Ascending aorta (tissue), 2 donors: ENCODE data around the gene ATP1A3. TPM values are rescaled to one million over a fixed set of nuclear protein-coding genes. Genes with fewer than 3 reads are reported as not detected.
"Not testable (repeated sequence)": the region's sequence is repeated elsewhere in the genome, so short reads cannot be mapped to it uniquely, and the experiment has no call there.

Source experiments
- DNase-seq, 2 donors: peaks; one replicate each; pipeline ENCODE4 v3.0.0-alpha.2; 2019; ENCODE audit warnings: low spot score in 2 of 2
- H3K27ac ChIP-seq, 2 donors: fragments of 200-600 bp; sonication (generic); one replicate each; pipeline ENCODE4 v1.5.1; 2016 to 2017; ENCODE audit warnings: mild to moderate bottlenecking in 1 of 2
- H3K27me3 ChIP-seq: fragments of 200-600 bp; sonication (generic); one replicate; pipeline ENCODE4 v1.5.1; 2017
- H3K36me3 ChIP-seq, 2 donors: fragments of 200-600 bp; sonication (generic); one replicate each; pipeline ENCODE4 v1.5.1; 2016
- H3K4me1 ChIP-seq, 2 donors: fragments of 200-600 bp; sonication (generic); one replicate each; pipeline ENCODE4 v1.5.1; 2016 to 2017; ENCODE audit warnings: mild to moderate bottlenecking in 1 of 2
- H3K4me3 ChIP-seq, 2 donors: fragments of 200-600 bp; sonication (generic); one replicate each; pipeline ENCODE4 v1.5.1; 2016 to 2017; ENCODE audit warnings: mild to moderate bottlenecking in 1 of 2
- H3K9me3 ChIP-seq, 2 donors: fragments of 200-600 bp; sonication (generic); one replicate each; pipeline ENCODE4 v1.5.1; 2016
- CTCF ChIP-seq, 3 experiments: fragments of 200-600 bp in 2 of 3; fragments of 450-650 bp in 1 of 3; sonication (generic) in 2 of 3; IDR thresholded peaks; one replicate each; pipeline ENCODE4 v1.5.1; 2016 to 2019; ENCODE audit warnings: antibody characterized with exemption in 3 of 3, mild to moderate bottlenecking in 1 of 3, moderate library complexity in 1 of 3
- intact Hi-C: fragments of 100-400 bp; cut with DNase I; formaldehyde crosslinking; loops from one replicate; pipeline ENCODE4 v1.15.1; 2023
- total RNA-seq: library from RNA; depleted of rRNA; stranded (reverse); fragments of >200 nt; gene quantifications from one replicate; pipeline ENCODE4 v1.1.0, GENCODE V29; 2016

ATP1A3 gene
- total RNA-seq, 1 donor from 2014 or later: 1.1 TPM

DNA sequence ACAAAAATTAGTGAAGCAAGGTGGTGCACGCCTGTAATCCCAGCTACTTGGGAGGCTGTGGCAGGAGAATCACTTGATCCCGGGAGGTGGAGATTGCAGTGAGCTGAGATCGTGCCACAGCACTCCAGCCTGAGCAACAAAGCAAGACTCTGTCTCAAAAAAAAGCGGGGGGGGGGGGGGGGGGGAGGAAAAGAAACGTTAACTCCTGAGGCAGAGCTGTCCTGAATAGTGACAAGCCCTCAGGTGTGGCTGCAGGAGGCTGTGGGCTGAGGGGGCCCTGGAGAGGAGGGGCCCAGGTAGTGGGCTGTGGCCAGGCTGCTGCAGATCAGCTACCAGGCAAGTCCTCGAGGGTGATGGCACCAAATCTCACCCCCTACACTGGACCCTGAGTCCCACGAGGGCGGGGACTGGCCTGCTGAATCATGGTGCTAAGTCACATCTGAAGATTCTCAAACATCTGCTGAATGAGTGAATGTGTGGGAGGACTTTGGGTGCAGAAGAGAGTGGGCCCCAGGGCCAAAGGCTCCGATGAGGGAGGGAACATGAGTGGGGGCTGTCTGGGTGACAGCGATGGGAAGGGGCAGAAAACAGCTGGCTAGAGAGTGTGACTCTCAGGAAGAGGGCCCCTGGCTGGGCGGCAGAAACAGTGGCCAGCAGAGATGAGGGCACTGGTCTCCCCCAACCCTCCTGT, 24.6 kb upstream of the ATP1A3 start:
- H3K27me3 ChIP-seq: no peaks in the 10 kb centered on the region
- intact Hi-C loops: no loop called here
- H3K4me3 ChIP-seq: no peak overlapping the region
- DNase-seq: no peak
- peaks cover 8 to 28% of the 10 kb centered on the region in 2 donors for H3K36me3 ChIP-seq
- H3K4me1 ChIP-seq: no peaks in the 10 kb centered on the region
- no peak for TF ChIP-seq CTCF (IDR thresholded peaks at IDR 0.05)
- no peaks in the 10 kb centered on the region for H3K9me3 ChIP-seq
- H3K27ac ChIP-seq: no peak overlapping the region

- TF ChIP-seq CTCF (IDR thresholded peaks at IDR 0.05): no peak
- Histone ChIP-seq H3K4me3 (no peak overlapping the region), H3K4me1 (no peaks in the 10 kb centered on the region), H3K9me3 (no peaks in the 10 kb centered on the region), H3K27ac (no peak overlapping the region), H3K27me3 (no peaks in the 10 kb centered on the region), H3K36me3 (peaks cover 8 to 22% of the 10 kb centered on the region in 2 donors)
- intact Hi-C loops: no loop called here
- DNase-seq: no peak
Measured at GRCh38 chr19:42017040-42017439, 23.0 kb upstream of the ATP1A3 start.

GRCh38 chr19:42012747-42013146, 18.7 kb upstream of the ATP1A3 start:
- DNase-seq, intact Hi-C loops: not testable (repeated sequence)

GRCh38 chr19:42010245-42011126, 16.5 kb upstream of the ATP1A3 start:
- TF ChIP-seq CTCF (IDR thresholded peaks at IDR 0.05): no peak
- H3K9me3 ChIP-seq: no peaks in the 10 kb centered on the region
- intact Hi-C loops: no loop called here
- DNase-seq: no peak
- no peaks in the 10 kb centered on the region for H3K27me3 ChIP-seq
- no peaks in the 10 kb centered on the region for H3K4me1 ChIP-seq
- H3K36me3 ChIP-seq: peaks cover under 1 to 13% of the 10 kb centered on the region in 2 donors
- no peak overlapping the region for H3K27ac ChIP-seq
- no peak overlapping the region for H3K4me3 ChIP-seq

More at GRCh38 chr19:42012747-42013146, 18.7 kb upstream of the ATP1A3 start:
- not testable (repeated sequence) for H3K4me3 ChIP-seq, H3K27ac ChIP-seq, H3K36me3 ChIP-seq, H3K27me3 ChIP-seq, H3K9me3 ChIP-seq, H3K4me1 ChIP-seq

DNA sequence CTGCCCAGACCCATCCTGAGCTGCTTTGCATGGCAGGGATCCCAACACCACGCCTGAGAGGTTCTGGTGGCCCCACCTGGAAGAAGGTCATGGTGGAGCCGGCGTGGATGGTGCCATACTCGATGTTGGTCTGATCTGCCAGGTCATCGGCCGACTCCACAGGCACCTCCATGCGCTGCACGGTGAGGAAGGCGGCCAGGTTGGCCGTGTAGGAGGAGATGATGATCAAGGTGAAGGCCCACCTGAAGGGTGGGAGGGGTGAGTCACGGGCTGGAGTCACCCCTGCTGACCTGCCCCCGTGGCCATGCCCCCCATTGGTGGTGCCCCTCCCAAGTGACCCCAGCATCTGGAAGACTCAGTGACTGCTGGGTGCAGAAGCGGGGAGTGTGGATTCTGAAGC, 12.5 kb upstream of the ATP1A3 start:
- H3K27ac ChIP-seq: no peak overlapping the region
- H3K36me3 ChIP-seq: peaks cover 6 to 30% of the 10 kb centered on the region in 2 donors
- intact Hi-C loops: no loop called here
- no peaks in the 10 kb centered on the region for H3K27me3 ChIP-seq
- no peak overlapping the region for H3K4me3 ChIP-seq
- no peak for DNase-seq
- H3K4me1 ChIP-seq: no peaks in the 10 kb centered on the region
- TF ChIP-seq CTCF (IDR thresholded peaks at IDR 0.05): no peak
- no peaks in the 10 kb centered on the region for H3K9me3 ChIP-seq

- H3K9me3 ChIP-seq: no peaks in the 10 kb centered on the region
- H3K27me3 ChIP-seq: no peaks in the 10 kb centered on the region
- DNase-seq: no peak
- H3K27ac ChIP-seq: no peak overlapping the region
- no peaks in the 10 kb centered on the region for H3K4me1 ChIP-seq
- peaks cover 6 to 30% of the 10 kb centered on the region in 2 donors for H3K36me3 ChIP-seq
- H3K4me3 ChIP-seq: no peak overlapping the region
- intact Hi-C loops: no loop called here
- no peak for TF ChIP-seq CTCF (IDR thresholded peaks at IDR 0.05)
Measured at GRCh38 chr19:42005504-42005903, 11.5 kb upstream of the ATP1A3 start.
